HEK293T (cell line): ENCODE data around the gene GABRG3.

Experiments used
- FOXM1 ChIP-seq: fragments of 450-650 bp; IDR thresholded peaks from 2 replicates; pipeline ENCODE4 v1.6.1; 2017; ENCODE audit warnings: mild to moderate bottlenecking, borderline replicate concordance
- HDGF ChIP-seq: fragments of 450-650 bp; IDR thresholded peaks from 2 replicates; pipeline ENCODE4 v1.6.1; 2017; ENCODE audit warnings: antibody characterized with exemption, borderline replicate concordance
- L3MBTL2 ChIP-seq: fragments of 450-650 bp; conservative IDR thresholded peaks from 2 replicates; pipeline ENCODE4 v1.6.1; 2016; ENCODE audit warnings: mild to moderate bottlenecking
- LEF1 ChIP-seq: fragments of 450-650 bp; IDR thresholded peaks from 2 replicates; pipeline ENCODE4 v1.6.1; 2017; ENCODE audit warnings: mild to moderate bottlenecking, borderline replicate concordance
- NFRKB ChIP-seq: fragments of 450-650 bp; IDR thresholded peaks from 2 replicates; pipeline ENCODE4 v1.6.1; 2016; ENCODE audit warnings: mild to moderate bottlenecking, moderate library complexity
- SP1 ChIP-seq: fragments of 450-650 bp; IDR thresholded peaks from 2 replicates; pipeline ENCODE4 v1.6.1; 2017
- SUZ12 ChIP-seq: fragments of 450-650 bp; IDR thresholded peaks from 2 replicates; pipeline ENCODE4 v1.6.1; 2016; ENCODE audit warnings: mild to moderate bottlenecking

GRCh38 chr15:27123291-27123690 is 152.3 kb downstream of the GABRG3 start:
- TF ChIP-seq L3MBTL2: no peak
- no peak for TF ChIP-seq FOXM1
- no peak for TF ChIP-seq SP1
- TF ChIP-seq SUZ12: no peak
- TF ChIP-seq LEF1: no peak
- TF ChIP-seq HDGF: no peak
- TF ChIP-seq NFRKB: no peak
